ENCODE data around the gene TMEM178B. TPM values are rescaled to one million over a fixed set of nuclear protein-coding genes. Genes with fewer than 3 reads are reported as not detected.

The TMEM178B gene
- polyA plus RNA-seq, 6 donors from 2014 or later: not detected

DNA sequence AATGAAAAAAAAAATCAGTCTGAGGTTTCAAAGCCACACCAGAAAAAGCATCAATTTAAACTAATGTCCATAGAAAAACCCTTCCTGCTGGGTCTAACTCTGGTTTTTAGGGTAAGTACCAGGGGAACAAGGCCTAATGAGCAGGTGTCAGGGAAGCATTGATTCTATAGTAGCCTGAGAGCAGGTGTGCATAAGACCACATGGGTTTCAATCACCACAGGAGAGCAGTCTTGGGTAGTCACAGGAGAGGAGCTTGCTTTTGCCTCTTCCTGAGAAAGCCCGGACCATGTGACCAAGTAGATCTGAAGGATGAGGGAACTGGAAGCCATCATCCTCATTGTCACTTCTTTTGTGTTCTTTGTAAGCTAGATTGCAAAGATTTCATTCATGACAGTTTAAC, 411.0 kb downstream of the TMEM178B start:
- Mint-ChIP-seq H3K4me3 (no peak overlapping the region), H3K4me1 (peaks cover 0 to 5% (median 0%) of the 10 kb centered on the region in 3 donors), H3K36me3 (no peaks in the 10 kb centered on the region), H3K27ac (no peak overlapping the region), H3K27me3 (peaks cover 14 to 26% (median 16%) of the 10 kb centered on the region in 3 donors), H3K9me3 (peaks cover 0 to 2% (median 0%) of the 10 kb centered on the region in 7 donors)
- ATAC-seq (ENCODE audit: low read depth in 2 of 2) (no peak), DNase-seq (no peak)

DNA sequence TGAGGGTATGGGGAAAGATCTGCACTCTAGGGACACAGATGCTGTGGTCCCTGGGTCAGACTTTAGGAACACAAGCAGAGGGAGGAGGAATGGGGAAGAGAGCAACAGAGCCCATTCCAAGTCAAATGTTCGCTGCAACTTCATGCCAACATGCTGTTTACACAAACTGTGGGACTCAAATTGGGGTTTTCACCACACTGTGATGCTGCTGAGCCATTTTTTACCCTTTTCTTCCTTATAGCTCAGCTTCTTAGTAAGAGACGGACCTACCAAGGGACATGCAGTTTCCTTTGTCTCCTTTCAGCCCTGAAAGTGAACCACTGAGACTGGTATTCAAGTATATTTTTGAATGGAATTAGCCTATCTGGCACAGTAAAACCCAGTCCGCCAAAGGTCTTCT, 413.1 kb downstream of the TMEM178B start:
- H3K4me1 Mint-ChIP-seq: peaks cover 0 to 5% (median 0%) of the 10 kb centered on the region in 3 donors
- peaks cover 6 to 12% (median 8%) of the 10 kb centered on the region in 3 donors for H3K27me3 Mint-ChIP-seq
- peaks cover 0 to 3% (median 0%) of the 10 kb centered on the region in 7 donors for H3K9me3 Mint-ChIP-seq
- H3K4me3 Mint-ChIP-seq: no peak overlapping the region
- H3K27ac Mint-ChIP-seq: no peak overlapping the region
- DNase-seq: no peak
- no peak for ATAC-seq (ENCODE audit: low read depth in 2 of 2)
- H3K36me3 Mint-ChIP-seq: no peaks in the 10 kb centered on the region

DNA sequence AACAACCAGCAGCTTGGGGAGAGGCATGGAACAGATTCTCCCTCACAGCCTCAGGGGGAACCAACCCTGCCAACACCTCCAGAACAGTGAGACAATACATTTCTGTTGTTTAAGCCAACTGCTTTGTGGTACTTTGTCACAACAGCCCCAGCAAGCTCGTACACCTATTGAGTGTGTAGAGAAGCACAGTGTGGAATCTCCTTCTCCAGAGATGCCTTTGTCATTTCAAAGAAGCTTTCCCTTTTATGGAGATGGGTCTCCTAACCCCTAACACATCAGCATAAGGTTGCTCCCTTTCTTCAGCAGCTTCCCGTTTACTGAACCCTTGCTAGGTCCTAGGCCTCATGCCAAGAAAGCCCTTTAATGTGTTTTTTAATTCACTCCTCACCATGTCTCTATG, 416.6 kb downstream of the TMEM178B start:
- no peaks in the 10 kb centered on the region for H3K36me3 Mint-ChIP-seq
- peaks cover 0 to 4% (median 0%) of the 10 kb centered on the region in 7 donors for H3K9me3 Mint-ChIP-seq
- H3K27ac Mint-ChIP-seq: no peak overlapping the region
- DNase-seq (no peak), ATAC-seq (ENCODE audit: low read depth in 2 of 2) (no peak)
- no peak overlapping the region for H3K4me3 Mint-ChIP-seq
- H3K27me3 Mint-ChIP-seq: peaks cover 6 to 32% (median 13%) of the 10 kb centered on the region in 3 donors
- peaks cover 0 to 5% (median 0%) of the 10 kb centered on the region in 3 donors for H3K4me1 Mint-ChIP-seq

DNA sequence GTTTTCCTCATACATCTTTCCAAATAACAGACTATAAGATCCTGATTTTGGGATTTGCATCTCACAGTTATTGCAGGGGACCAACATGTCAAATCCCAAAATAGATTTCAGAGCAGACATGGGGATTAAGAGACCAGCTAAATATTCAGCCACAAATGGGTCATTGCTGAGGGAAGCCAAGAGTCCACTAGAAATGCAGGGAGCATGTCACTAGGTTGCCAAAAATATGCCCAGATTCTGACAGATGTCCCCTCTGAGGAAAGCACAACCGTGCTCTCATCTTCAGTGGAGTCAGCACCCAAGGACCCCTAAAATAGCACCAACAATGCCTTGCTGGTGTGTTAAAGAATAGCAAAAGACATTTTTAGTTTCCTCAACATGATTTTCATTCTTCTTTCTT, 421.2 kb downstream of the TMEM178B start:
- Mint-ChIP-seq H3K36me3 (no peaks in the 10 kb centered on the region), H3K27me3 (peaks cover 15 to 40% (median 18%) of the 10 kb centered on the region in 3 donors), H3K9me3 (peaks cover 0 to 3% (median 0%) of the 10 kb centered on the region in 7 donors), H3K4me3 (no peak overlapping the region), H3K27ac (no peak overlapping the region), H3K4me1 (no peaks in the 10 kb centered on the region)
- DNase-seq: no peak
- no peak for ATAC-seq (ENCODE audit: low read depth in 2 of 2)

DNA sequence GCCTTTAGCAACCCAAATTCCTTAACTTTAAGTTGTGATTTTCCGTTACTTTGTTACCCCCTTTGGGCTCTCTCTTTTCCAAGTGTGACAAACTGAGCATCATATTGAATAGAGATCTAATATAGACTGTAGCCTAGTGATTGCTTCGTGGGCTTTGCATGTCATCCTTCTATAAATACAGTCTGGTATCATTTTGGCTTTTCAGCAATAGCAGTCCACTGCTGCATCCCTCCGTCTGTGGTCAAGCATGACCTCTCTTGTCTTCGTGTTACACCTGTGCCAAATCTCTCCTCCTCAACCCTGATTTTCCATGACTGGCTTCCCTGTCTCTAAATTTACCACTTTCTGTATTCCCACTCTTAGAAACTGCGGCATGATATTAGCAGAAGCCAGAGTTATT, 423.5 kb downstream of the TMEM178B start:
- H3K4me1 Mint-ChIP-seq: no peaks in the 10 kb centered on the region
- H3K9me3 Mint-ChIP-seq: peaks cover 0 to 8% (median 0%) of the 10 kb centered on the region in 7 donors
- peaks cover 15 to 52% (median 34%) of the 10 kb centered on the region in 3 donors for H3K27me3 Mint-ChIP-seq
- no peak overlapping the region for H3K4me3 Mint-ChIP-seq
- ATAC-seq (ENCODE audit: low read depth in 2 of 2) (no peak), DNase-seq (no peak)
- H3K27ac Mint-ChIP-seq: no peak overlapping the region
- H3K36me3 Mint-ChIP-seq: no peaks in the 10 kb centered on the region

DNA sequence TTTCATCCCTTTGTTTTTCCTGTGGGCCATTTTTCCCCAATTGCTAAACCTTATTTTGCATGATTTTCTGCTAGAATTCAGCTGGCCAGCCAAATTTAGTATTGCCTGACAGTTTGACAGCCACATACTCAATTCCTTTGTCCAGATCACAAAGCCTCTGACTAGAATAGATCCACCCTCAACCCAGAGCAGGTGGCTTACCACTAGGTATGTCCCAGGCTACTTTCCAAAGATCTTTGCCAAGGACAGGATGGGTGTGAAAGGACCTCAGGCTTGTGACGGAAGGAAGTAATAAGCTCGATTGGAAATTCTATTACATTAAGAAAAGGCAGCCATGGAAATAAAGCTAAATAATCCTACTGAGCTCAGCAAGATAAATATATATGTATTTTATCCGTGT, 426.7 kb downstream of the TMEM178B start:
- Mint-ChIP-seq H3K4me3 (no peak overlapping the region), H3K27ac (no peak overlapping the region), H3K36me3 (no peaks in the 10 kb centered on the region), H3K9me3 (peaks cover 0 to 4% (median 0%) of the 10 kb centered on the region in 7 donors), H3K27me3 (peaks cover 15 to 40% (median 38%) of the 10 kb centered on the region in 3 donors), H3K4me1 (no peaks in the 10 kb centered on the region)
- ATAC-seq (ENCODE audit: low read depth in 2 of 2): no peak
- DNase-seq: no peak

DNA sequence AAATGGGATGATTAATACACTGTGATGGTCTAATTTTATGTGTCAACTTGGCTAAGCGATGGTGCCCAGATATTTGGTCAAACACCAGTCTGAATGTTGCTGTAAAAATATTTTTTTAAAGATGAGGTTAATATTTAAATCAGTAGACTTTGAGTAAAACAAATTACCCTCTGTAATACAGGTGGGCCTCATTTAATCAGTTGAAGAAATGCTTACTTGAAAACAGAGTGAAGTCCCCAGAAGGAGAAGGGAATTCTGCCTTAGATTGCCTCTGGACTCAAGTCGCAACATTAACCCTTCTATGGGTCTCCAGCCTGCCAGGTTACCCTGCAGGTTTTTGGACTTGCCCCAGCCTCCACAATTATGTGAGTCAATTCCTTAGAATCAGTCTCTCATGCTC, 427.6 kb downstream of the TMEM178B start:
- Mint-ChIP-seq H3K27me3 (peaks cover 15 to 45% (median 40%) of the 10 kb centered on the region in 3 donors), H3K27ac (no peak overlapping the region), H3K9me3 (peaks cover 0 to 4% (median 0%) of the 10 kb centered on the region in 7 donors), H3K4me1 (no peaks in the 10 kb centered on the region), H3K36me3 (no peaks in the 10 kb centered on the region), H3K4me3 (no peak overlapping the region)
- ATAC-seq (ENCODE audit: low read depth in 2 of 2): no peak
- DNase-seq: no peak

DNA sequence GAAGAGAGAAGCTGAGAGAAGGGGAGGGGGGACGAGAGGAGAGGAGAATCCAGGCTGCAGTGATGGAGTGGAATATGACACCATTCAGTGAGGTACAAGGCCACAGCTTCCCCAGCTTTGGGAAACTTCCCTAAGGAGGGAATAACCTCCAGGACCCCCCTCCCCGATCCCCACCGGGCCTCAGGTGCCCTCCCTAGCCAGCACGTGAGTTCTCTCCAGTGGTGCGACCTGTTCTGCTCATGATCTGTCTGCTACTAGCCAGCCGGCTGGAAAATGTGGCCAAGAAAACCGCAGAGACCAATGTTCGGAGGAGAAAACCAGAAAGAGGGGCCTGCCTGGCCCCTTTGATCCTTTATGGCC, 437.4 kb downstream of the TMEM178B start:
- Mint-ChIP-seq H3K27ac (no peak overlapping the region), H3K9me3 (peaks cover 0 to 22% (median 9%) of the 10 kb centered on the region in 7 donors), H3K4me1 (peaks cover 15 to 18% (median 18%) of the 10 kb centered on the region in 3 donors), H3K36me3 (peaks cover 0 to 33% of the 10 kb centered on the region in 2 donors), H3K4me3 (peak overlapping the region in 6 of 8 donors; percentile 57 to 89 (median 79)), H3K27me3 (peaks cover 63 to 75% (median 75%) of the 10 kb centered on the region in 3 donors)
- DNase-seq (no peak), ATAC-seq (ENCODE audit: low read depth in 2 of 2) (no peak)

DNA sequence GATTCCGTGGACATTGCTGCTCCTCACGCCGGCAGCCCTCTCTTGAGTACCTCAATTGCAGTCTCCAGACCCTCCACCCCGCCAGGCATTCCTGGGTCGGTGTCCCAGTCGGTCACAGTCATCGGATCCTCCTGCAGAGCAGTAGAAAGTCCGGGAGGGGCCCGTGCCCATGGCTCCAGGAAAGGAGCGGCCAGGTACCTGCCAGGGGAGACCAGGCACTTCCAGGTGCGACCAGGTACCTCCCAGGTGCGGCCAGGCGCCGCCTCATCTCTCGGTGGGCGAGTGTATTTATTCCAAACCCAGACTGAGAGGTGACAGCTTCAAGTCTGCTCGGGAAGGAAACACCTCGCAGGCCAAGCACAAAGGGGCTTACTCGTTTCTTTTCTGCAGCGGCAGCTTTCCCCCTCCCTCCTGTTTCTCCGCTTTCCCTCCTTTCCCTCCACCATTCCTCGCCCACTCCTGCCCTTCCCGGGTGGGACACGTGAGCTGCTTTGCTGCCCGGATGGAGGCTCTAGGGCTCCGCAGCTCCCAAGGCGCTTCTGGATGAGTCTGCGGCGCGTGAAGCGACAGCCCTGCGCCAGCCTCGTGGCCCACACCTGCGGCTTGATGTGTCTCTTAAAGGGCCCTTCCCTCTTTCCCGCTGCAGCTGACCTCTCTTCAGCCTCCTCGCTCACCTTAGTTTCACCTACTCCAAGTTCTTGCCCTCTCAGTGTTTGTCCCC, 438.0 kb downstream of the TMEM178B start:
- ATAC-seq (ENCODE audit: low read depth in 2 of 2): no peak
- Mint-ChIP-seq H3K36me3 (peaks cover 0 to 33% of the 10 kb centered on the region in 2 donors), H3K9me3 (peaks cover 0 to 22% (median 9%) of the 10 kb centered on the region in 7 donors), H3K4me1 (peaks cover 15 to 18% (median 18%) of the 10 kb centered on the region in 3 donors), H3K4me3 (peak overlapping the region in 7 of 8 donors; percentile 57 to 89 (median 80)), H3K27ac (peak overlapping the region in 3 of 6 donors; percentile 23 to 80 (median 26)), H3K27me3 (peaks cover 59 to 81% (median 78%) of the 10 kb centered on the region in 3 donors)
- DNase-seq: no peak

DNA sequence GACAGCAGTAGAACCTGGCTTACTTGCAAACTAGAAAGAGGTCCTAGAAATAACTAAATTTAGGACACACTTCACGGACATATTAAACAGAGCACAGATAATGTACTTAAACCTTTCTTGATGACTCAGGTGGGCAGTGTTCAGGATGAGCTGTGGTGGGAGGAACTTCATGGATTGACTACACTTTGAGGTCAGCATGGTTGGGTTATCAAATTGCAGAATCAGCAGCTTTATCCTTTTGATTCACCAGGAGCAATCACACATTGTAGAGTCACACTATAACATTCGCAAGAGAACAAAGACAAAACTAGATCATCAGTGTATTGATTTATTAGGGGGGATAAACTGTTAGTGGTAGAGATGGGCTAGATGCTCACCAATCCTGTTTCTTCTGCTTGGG, 438.7 kb downstream of the TMEM178B start:
- Mint-ChIP-seq H3K27ac (no peak overlapping the region), H3K27me3 (peaks cover 62 to 88% (median 84%) of the 10 kb centered on the region in 3 donors), H3K9me3 (peaks cover 0 to 22% (median 7%) of the 10 kb centered on the region in 7 donors), H3K4me1 (peaks cover 15 to 18% (median 18%) of the 10 kb centered on the region in 3 donors), H3K36me3 (peaks cover 0 to 33% of the 10 kb centered on the region in 2 donors), H3K4me3 (peak overlapping the region in 5 of 8 donors; percentile 68 to 89 (median 80))
- ATAC-seq (ENCODE audit: low read depth in 2 of 2): no peak
- no peak for DNase-seq

DNA sequence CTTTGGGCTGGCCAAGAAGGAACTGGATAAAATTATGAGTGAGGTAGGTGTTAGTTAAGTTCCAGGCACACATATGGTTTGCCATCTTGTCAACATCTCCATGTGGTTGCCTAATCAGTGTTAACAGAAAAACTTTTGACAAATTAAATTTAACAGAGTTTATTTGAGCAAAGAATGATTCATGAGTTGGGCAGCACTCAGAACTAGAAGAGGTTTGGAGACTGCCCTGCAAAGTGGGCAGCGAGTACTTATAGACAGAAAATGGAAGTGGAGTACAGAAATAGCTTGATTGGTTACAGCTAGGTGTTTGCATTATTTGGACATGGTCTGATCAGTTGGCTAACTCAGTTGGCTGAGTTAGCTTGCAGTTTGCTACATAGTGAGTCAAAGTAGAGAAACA, 439.9 kb downstream of the TMEM178B start:
- Mint-ChIP-seq H3K27me3 (peaks cover 59 to 84% (median 77%) of the 10 kb centered on the region in 3 donors), H3K27ac (no peak overlapping the region), H3K36me3 (peaks cover 0 to 33% of the 10 kb centered on the region in 2 donors), H3K4me3 (no peak overlapping the region), H3K9me3 (peaks cover 0 to 22% (median 6%) of the 10 kb centered on the region in 7 donors), H3K4me1 (peaks cover 15 to 18% (median 18%) of the 10 kb centered on the region in 3 donors)
- ATAC-seq (ENCODE audit: low read depth in 2 of 2) (no peak), DNase-seq (no peak)

DNA sequence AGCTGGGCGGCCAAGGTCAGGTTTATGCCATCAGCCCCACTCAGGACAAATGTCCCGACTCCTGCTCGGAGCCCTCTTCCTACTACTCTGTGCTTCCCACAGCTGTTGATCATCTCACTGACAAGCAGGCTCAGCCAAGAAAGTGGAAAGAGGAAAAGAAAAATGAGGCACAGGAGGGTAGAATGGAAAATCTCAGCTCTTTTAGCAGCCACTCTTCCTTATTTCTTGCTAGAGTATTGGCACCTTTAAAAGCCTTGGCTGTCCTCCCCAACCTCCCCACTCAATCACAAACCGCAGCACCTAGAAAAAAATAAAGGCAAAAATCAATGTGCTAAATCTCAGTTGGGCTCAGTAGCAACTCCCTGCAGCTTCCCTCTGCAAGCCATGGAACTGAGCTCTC, 442.1 kb downstream of the TMEM178B start:
- Mint-ChIP-seq H3K4me1 (peaks cover 10 to 16% (median 14%) of the 10 kb centered on the region in 3 donors), H3K9me3 (peaks cover 0 to 18% (median 6%) of the 10 kb centered on the region in 7 donors), H3K27ac (no peak overlapping the region), H3K27me3 (peaks cover 48 to 75% (median 66%) of the 10 kb centered on the region in 3 donors), H3K4me3 (no peak overlapping the region), H3K36me3 (peaks cover 0 to 24% of the 10 kb centered on the region in 2 donors)
- ATAC-seq (ENCODE audit: low read depth in 2 of 2): no peak
- no peak for DNase-seq

DNA sequence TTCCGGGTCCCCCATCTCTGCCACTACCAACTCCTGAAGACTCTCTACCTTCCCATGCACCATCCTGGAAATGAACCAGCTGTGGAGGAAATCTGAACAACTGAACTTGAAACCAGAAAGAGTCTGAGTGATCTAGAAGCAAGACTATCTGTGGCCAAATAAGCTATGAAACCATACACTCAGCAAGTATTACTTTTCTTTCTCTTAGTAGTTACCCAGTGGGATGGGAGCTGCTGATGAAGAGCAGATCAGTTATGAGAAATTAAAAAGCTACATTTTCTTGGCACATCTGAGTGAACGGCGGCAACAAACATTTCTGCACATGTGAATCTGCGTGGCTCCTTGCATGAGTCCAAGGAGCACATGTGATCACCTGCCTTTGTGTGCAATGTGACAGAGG, 445.8 kb downstream of the TMEM178B start:
- H3K4me3 Mint-ChIP-seq: no peak overlapping the region
- H3K4me1 Mint-ChIP-seq: no peaks in the 10 kb centered on the region
- no peak overlapping the region for H3K27ac Mint-ChIP-seq
- peaks cover 21 to 42% (median 29%) of the 10 kb centered on the region in 3 donors for H3K27me3 Mint-ChIP-seq
- peaks cover 0 to under 1% of the 10 kb centered on the region in 2 donors for H3K36me3 Mint-ChIP-seq
- H3K9me3 Mint-ChIP-seq: peaks cover 0 to 6% (median 0%) of the 10 kb centered on the region in 7 donors
- no peak for DNase-seq
- ATAC-seq (ENCODE audit: low read depth in 2 of 2): no peak
